Measurements from ENCODE around the gene SLC35F2. TPM values are rescaled to one million over a fixed set of nuclear protein-coding genes. Genes with fewer than 3 reads are reported as not detected.

SLC35F2 gene
- total and polyA plus RNA-seq, 2 of the 4 experiments (the other 2 are of a cell fraction) = 4.9 to 15.4 TPM

DNA sequence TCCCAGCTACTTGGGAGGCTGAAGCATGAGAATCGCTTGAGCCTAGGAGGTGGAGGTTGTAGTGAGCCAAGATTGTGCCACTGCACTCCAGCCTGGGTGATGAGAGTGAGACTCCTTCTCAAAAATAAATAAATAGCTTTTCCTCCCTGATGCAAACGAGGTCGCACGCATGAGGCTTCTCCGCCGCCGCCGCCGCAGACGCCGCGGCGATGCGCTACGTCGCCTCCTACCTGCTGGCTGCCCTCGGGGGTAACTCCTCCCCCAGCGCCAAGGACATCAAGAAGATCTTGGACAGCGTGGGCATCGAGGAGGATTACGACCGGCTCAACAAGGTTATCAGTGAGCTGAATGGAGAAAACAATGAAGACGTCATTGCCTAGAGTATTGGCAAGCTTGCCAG is 49.6 kb upstream of the SLC35F2 start (continued):
- TF ChIP-seq, protein P1, sequence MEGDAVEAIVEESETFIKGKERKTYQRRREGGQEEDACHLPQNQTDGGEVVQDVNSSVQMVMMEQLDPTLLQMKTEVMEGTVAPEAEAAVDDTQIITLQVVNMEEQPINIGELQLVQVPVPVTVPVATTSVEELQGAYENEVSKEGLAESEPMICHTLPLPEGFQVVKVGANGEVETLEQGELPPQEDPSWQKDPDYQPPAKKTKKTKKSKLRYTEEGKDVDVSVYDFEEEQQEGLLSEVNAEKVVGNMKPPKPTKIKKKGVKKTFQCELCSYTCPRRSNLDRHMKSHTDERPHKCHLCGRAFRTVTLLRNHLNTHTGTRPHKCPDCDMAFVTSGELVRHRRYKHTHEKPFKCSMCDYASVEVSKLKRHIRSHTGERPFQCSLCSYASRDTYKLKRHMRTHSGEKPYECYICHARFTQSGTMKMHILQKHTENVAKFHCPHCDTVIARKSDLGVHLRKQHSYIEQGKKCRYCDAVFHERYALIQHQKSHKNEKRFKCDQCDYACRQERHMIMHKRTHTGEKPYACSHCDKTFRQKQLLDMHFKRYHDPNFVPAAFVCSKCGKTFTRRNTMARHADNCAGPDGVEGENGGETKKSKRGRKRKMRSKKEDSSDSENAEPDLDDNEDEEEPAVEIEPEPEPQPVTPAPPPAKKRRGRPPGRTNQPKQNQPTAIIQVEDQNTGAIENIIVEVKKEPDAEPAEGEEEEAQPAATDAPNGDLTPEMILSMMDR (conservative IDR thresholded peaks at IDR 0.05; ENCODE audit: low read depth, low read length) = no peak

DNA sequence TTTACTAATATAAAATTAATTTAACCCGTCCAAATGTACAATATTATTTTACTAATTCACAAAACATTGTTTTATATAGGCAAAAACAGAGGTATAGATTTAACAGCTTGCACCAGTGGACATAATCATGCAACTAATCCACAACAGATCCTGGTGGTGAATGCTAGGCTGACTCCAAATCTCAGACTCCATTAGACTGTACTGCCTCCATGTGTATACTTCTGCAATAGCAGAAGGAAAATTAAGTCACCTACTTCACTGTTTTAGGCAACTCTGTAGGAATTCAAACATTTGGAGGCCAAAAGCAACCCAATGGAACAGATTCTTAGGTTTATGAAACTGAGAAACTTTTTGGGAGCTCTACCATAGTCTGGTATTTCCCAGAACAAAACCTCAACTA is 39.7 kb upstream of the SLC35F2 start:
- POLR2A ChIA-PET (ENCODE audit: unreplicated experiment) = no interaction called here
- dilution Hi-C loops (cut with HindIII; ENCODE audit: low sequenced_read_pairs, unreplicated experiment) (no loop called here), intact Hi-C loops (cut with micrococcal nuclease) (loop anchor here (1.0 to 10.0 kb wide), 4 partner anchors 157 to 349 kb away; no protein-coding TSS in a partner anchor)

More for the DNA sequence above, 39.7 kb upstream of the SLC35F2 start:
- no TSS peak for BruUV-seq (replicated peaks)
- Histone ChIP-seq H3K9me3 (ENCODE audit: control insufficient read depth, insufficient read depth, low read length) (no peaks in the 10 kb centered on the region), H3K36me3 (ENCODE audit: control insufficient read depth, insufficient read depth, low read length) (no peaks in the 10 kb centered on the region), H2BK120ac (ENCODE audit: low read depth, low read length) (no peak overlapping the region), H3K4ac (ENCODE audit: low read depth, low read length) (no peak overlapping the region), H3K18ac (ENCODE audit: low read depth, low read length) (no peak overlapping the region), H3K4me3 (ENCODE audit: insufficient read depth, low read depth, low read length) (no peak overlapping the region), H2AFZ (replicated peaks; ENCODE audit: low read length, poor library complexity) (no peak overlapping the region), H4K5ac (ENCODE audit: low read depth, low read length) (no peak overlapping the region), H3K4me2 (ENCODE audit: low read depth, low read length) (no peak overlapping the region), H3K56ac (ENCODE audit: extremely low read depth, insufficient read depth, low read length) (no peak overlapping the region), H4K20me1 (ENCODE audit: insufficient read depth, low read length) (no peaks in the 10 kb centered on the region), H4K91ac (ENCODE audit: insufficient read depth, low read depth, low read length) (no peak overlapping the region), H3K9ac (ENCODE audit: low read depth, low read length) (no peak overlapping the region), H3K79me1 (ENCODE audit: low read depth in 1 of 2, low read length in 2 of 2) (no peaks in the 10 kb centered on the region), H3K27me3 (ENCODE audit: control insufficient read depth, insufficient read depth, low read length) (0 out of 2 replicates have a peak, but pooled peaks cover 2% of the 10 kb centered on the region), H2BK15ac (ENCODE audit: low read depth, low read length) (no peak overlapping the region), H2AK9ac (replicated peaks; ENCODE audit: low read depth, low read length, poor library complexity) (no peak overlapping the region), H3K27ac (ENCODE audit: insufficient read depth, low read length) (no peak overlapping the region), H2AK5ac (ENCODE audit: low read depth, low read length) (no peak overlapping the region), H2BK20ac (ENCODE audit: low read depth, low read length) (no peak overlapping the region), H3K4me1 (ENCODE audit: control insufficient read depth, insufficient read depth, low read length) (no peaks in the 10 kb centered on the region), H3K23ac (ENCODE audit: low read depth, low read length) (no peak overlapping the region), H3K9me1 (ENCODE audit: insufficient read depth, low read length) (no peaks in the 10 kb centered on the region), H2BK5ac (ENCODE audit: low read depth, low read length, poor library complexity, severe bottlenecking) (no peak overlapping the region), H4K8ac (ENCODE audit: low read depth in 2 of 2, low read length in 2 of 2) (no peak overlapping the region), H3K14ac (replicated peaks; ENCODE audit: low read depth, low read length) (no peak overlapping the region)
- no peak for TF ChIP-seq CEBPB (IDR thresholded peaks at IDR 0.05; ENCODE audit: low read depth, low read length)
- peak; percentile 74 for TF ChIP-seq RAD21 (IDR thresholded peaks at IDR 0.05; ENCODE audit: low read length)
- TF ChIP-seq MXI1 (IDR thresholded peaks at IDR 0.05; ENCODE audit: borderline replicate concordance, low read depth, low read length) = no peak
- no peak for TF ChIP-seq NFE2L2 (IDR thresholded peaks at IDR 0.05; ENCODE audit: low read depth, low read length)
- no peak for TF ChIP-seq FOS (IDR thresholded peaks at IDR 0.05; ENCODE audit: low read depth, low read length)
- TF ChIP-seq CHD1 (IDR thresholded peaks at IDR 0.05; ENCODE audit: low read depth, low read length) = no peak
- TF ChIP-seq SMC3 (IDR thresholded peaks at IDR 0.05; ENCODE audit: low read depth, low read length) = peak; percentile 63
- TF ChIP-seq, protein P2, sequence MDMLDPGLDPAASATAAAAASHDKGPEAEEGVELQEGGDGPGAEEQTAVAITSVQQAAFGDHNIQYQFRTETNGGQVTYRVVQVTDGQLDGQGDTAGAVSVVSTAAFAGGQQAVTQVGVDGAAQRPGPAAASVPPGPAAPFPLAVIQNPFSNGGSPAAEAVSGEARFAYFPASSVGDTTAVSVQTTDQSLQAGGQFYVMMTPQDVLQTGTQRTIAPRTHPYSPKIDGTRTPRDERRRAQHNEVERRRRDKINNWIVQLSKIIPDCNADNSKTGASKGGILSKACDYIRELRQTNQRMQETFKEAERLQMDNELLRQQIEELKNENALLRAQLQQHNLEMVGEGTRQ (IDR thresholded peaks at IDR 0.05; ENCODE audit: low read depth, low read length) = no peak
- TF ChIP-seq, protein P3, sequence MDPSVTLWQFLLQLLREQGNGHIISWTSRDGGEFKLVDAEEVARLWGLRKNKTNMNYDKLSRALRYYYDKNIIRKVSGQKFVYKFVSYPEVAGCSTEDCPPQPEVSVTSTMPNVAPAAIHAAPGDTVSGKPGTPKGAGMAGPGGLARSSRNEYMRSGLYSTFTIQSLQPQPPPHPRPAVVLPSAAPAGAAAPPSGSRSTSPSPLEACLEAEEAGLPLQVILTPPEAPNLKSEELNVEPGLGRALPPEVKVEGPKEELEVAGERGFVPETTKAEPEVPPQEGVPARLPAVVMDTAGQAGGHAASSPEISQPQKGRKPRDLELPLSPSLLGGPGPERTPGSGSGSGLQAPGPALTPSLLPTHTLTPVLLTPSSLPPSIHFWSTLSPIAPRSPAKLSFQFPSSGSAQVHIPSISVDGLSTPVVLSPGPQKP (IDR thresholded peaks at IDR 0.05; ENCODE audit: borderline replicate concordance, low read depth, low read length) = no peak
- TF ChIP-seq, protein P1 (conservative IDR thresholded peaks at IDR 0.05; ENCODE audit: low read depth, low read length) = peak; percentile 71
- peak; percentile 63 for DNase-seq
- in situ Hi-C loops (cut with MboI; ENCODE audit: low sequenced_read_pairs) = no loop called here
- ATAC-seq (ENCODE audit: low read depth) = peak; percentile 91
- WGBS, 2 experiments (ENCODE audit: extremely low coverage in 2 of 2, insufficient read length in 1 of 2) = no CpG with 5 or more reads among the region's 1 CpG
- CTCF ChIA-PET = interaction anchor here (0.9 to 1.3 kb wide), 2 partner anchors 15 to 43 kb away, joined by 3 to 4 read pairs; no protein-coding TSS in a partner anchor

All from IMR-90 (cell line).